Activated T-cell treated with anti-CD3 and anti-CD28 coated beads, Interleukin-2, amount 50 U/mL, for 1 hour (primary cell): ENCODE results near the gene HLA-F.

Experiments used
- DNase-seq: peaks from one replicate; pipeline ENCODE4 v3.0.0-alpha.2; 2020

Gene HLA-F

GRCh38 chr6:29764422-29765196, 41.4 kb downstream of the HLA-F start:
- no peak for DNase-seq

- no peak for DNase-seq
Measured at GRCh38 chr6:29769336-29769735, 46.1 kb downstream of the HLA-F start.

- DNase-seq: no peak
Measured at GRCh38 chr6:29770306-29770705, 47.1 kb downstream of the HLA-F start.

GRCh38 chr6:29776684-29777083, 53.5 kb downstream of the HLA-F start:
- no peak for DNase-seq
